BE2C (cell line): ENCODE results near the gene TEDC2.

Experiments
- DNase-seq: peaks from one replicate; pipeline ENCODE4 v3.0.0-alpha.2; 2020
- H3K27me3 ChIP-seq: fragments of 250-450 bp; sonication (Bioruptor Pico); 2 replicates; pipeline ENCODE4 v1.5.1; 2020; ENCODE audit warnings: mild to moderate bottlenecking
- H3K36me3 ChIP-seq: fragments of 250-450 bp; sonication (Bioruptor Pico); 2 replicates; pipeline ENCODE4 v1.5.1; 2020; ENCODE audit warnings: mild to moderate bottlenecking
- H3K4me1 ChIP-seq: fragments of 250-450 bp; sonication (Bioruptor Pico); 2 replicates; pipeline ENCODE4 v1.5.1; 2020
- H3K4me3 ChIP-seq: 2 replicates; pipeline ENCODE4 v1.5.1; 2011; ENCODE audit warnings: low read depth, low read length
- H3K9me3 ChIP-seq: fragments of 250-450 bp; sonication (Bioruptor Pico); 2 replicates; pipeline ENCODE4 v1.5.1; 2020
- TF ChIP-seq, protein P1 (sequence below): IDR thresholded peaks from 2 replicates; pipeline ENCODE4 v1.5.1; 2012; ENCODE audit warnings: mild to moderate bottlenecking, low read depth, low read length

TEDC2 gene

DNA sequence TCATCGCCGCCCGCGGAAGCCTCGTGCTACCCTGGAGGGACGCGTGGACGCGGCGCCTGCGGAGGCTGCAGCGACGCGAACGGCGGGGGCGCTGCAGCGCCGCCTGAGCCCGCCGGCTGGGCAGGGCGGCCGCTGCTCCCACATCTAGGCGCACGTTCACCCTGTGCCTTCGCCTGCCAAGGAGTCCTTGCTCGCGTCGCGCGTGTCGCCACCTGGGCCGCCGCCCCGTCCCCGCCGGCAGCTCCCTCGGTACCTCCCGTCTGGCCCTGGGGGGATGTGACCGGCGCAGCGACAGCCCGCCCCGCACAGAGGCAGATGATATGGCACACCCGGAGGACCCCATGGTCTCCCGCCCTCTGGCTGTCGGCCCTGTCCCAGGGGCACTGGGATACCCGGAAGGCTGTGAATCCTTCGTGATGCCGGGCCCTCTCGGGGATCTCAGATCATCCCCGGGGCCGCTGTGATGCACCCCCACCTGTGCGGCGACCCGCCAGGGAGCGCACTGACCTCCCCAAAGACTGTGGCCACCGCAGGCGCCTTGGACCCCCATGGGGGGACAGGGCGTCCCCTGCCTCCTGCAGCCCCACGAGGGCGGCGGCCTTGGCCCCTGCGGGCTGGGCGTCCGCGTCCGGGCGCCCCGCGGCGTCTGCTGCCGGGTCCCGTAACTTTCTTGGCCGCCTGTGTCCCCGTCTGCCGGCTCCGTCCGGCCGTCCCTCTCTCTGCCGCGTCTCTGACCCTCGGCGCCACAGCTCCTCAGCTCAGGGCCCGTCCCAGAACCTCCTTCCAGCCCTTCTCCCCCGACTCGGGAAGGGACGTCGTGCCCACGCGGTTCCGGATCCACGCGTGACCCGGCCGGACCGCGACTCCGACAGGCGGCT, 14.3 kb downstream of the TEDC2 start:
- Histone ChIP-seq H3K9me3 (no peaks in the 10 kb centered on the region), H3K4me3 (peak overlapping the region; percentile 86), H3K36me3 (0 out of 2 replicates have a peak, but pooled peaks cover 5% of the 10 kb centered on the region), H3K27me3 (no peaks in the 10 kb centered on the region), H3K4me1 (peaks cover 29% of the 10 kb centered on the region)
- DNase-seq = peak; percentile 69
- TF ChIP-seq, protein P1, sequence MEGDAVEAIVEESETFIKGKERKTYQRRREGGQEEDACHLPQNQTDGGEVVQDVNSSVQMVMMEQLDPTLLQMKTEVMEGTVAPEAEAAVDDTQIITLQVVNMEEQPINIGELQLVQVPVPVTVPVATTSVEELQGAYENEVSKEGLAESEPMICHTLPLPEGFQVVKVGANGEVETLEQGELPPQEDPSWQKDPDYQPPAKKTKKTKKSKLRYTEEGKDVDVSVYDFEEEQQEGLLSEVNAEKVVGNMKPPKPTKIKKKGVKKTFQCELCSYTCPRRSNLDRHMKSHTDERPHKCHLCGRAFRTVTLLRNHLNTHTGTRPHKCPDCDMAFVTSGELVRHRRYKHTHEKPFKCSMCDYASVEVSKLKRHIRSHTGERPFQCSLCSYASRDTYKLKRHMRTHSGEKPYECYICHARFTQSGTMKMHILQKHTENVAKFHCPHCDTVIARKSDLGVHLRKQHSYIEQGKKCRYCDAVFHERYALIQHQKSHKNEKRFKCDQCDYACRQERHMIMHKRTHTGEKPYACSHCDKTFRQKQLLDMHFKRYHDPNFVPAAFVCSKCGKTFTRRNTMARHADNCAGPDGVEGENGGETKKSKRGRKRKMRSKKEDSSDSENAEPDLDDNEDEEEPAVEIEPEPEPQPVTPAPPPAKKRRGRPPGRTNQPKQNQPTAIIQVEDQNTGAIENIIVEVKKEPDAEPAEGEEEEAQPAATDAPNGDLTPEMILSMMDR = peak; percentile 18; the same call in 1 of the 2 replicates

DNA sequence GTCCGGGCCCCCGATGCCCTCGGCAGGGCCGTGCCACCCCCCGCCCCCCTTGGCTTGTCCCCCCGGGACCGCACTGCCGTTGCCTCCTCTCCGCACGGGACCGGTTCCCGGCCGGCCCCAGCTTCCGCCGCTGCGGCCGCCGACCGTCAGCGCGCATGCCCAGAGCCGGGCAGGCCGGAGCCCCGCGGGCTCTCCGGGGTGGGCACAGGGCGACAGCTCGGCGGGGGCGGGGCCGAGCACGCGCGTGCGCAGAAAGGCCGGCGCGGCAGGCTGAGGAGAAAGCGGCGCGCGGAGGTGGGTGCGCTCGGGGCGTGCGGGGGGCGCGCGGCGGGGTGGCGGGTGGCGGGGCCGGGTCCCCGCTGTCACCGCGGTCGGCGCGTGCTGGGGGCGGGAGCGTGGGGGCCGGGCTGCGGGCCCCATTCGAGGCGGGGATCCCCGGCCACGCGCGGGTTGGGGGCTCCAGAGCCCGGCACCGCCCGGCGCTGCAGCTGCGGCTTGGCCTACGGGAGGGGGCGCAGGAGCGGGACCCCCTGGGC, 15.0 kb downstream of the TEDC2 start, which contains the start of gene TBC1D24:
TSS of gene TBC1D24 (plus strand) at position 251 of the 536 bp plus-strand sequence. CDS start 21,022 bp downstream, outside the sequence.
- H3K4me1 ChIP-seq = peaks cover 22% of the 10 kb centered on the region
- H3K9me3 ChIP-seq = no peaks in the 10 kb centered on the region
- DNase-seq = peak; percentile 95
- H3K36me3 ChIP-seq = 0 out of 2 replicates have a peak, but pooled peaks cover 5% of the 10 kb centered on the region
- H3K27me3 ChIP-seq = no peaks in the 10 kb centered on the region
- peak within 1 kb of the TSS; percentile 86 for H3K4me3 ChIP-seq
- TF ChIP-seq, protein P1 = no peak

DNA sequence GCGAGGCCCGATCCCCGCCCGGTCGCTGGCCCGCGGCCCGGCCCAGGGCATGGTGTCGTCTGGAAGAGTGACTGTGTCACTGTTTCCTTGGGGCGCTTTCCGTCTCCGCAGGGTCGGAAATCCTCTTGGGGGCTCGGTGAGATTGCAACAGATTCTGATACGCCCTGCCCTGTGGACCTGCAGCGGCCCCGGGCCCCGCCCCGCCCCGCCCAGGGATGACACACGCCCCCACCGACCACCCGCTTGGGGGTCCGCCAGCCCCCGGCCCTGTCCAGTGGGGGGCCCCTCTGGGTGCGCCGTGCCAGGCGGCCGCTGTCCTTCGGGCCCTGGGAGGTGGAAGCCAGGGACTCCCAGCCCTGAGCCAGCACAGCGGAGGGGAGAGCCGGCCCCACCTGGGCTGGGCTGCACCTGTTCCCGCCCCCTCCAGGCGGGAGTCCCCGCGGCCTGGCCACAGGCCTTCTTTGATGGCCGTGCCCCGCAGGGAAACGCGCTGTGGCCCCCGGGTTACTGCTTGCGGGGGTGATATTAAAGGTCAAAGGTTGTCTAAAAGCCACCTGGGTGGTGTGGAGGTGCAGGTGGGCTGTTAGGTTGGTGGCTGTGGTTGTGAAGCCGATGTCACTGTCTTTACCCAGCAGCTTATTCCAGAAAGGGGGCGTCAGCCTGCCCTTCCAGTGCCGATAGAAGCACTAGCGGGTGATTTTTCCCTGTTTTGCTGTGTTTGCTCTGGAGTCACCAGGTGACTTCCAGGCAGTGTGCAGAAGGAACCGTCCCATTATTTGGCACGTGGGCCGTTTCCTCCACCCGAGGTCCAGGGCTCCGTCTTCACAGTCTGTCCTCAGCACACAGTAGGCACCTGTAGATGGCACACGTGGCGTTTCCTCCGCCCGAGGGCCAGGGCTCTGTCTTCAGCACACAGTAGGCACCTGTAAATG, 15.8 kb downstream of the TEDC2 start:
- peak overlapping the region; percentile 65 for H3K4me3 ChIP-seq
- H3K9me3 ChIP-seq = no peaks in the 10 kb centered on the region
- TF ChIP-seq, protein P1 = no peak
- peaks cover 15% of the 10 kb centered on the region for H3K4me1 ChIP-seq
- peaks cover 5% of the 10 kb centered on the region; the same call in 1 of the 2 replicates for H3K36me3 ChIP-seq
- DNase-seq = no peak
- no peaks in the 10 kb centered on the region for H3K27me3 ChIP-seq

DNA sequence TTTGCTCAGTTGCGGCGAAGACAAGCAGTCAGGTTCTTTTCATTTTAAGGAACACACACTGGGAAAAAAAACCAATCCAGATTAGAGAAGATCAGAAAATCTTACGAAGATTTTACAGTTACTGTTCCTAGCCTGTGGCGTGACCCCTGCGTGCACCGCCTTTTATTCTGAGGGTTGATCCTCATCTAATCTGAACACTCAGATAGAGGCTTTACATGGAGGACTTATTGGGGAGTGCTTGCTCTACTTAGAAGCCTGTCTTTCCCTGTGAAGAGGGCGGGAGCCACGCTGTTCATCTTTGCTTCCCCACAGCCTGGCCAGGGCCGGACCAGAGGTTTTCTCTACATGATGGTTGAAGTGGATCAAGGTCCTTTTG, 16.4 kb downstream of the TEDC2 start:
- Histone ChIP-seq H3K9me3 (no peaks in the 10 kb centered on the region), H3K4me3 (peak overlapping the region; percentile 65), H3K36me3 (peaks cover 8% of the 10 kb centered on the region; the same call in 1 of the 2 replicates), H3K4me1 (peaks cover 13% of the 10 kb centered on the region), H3K27me3 (no peaks in the 10 kb centered on the region)
- TF ChIP-seq, protein P1 = no peak
- DNase-seq = no peak

DNA sequence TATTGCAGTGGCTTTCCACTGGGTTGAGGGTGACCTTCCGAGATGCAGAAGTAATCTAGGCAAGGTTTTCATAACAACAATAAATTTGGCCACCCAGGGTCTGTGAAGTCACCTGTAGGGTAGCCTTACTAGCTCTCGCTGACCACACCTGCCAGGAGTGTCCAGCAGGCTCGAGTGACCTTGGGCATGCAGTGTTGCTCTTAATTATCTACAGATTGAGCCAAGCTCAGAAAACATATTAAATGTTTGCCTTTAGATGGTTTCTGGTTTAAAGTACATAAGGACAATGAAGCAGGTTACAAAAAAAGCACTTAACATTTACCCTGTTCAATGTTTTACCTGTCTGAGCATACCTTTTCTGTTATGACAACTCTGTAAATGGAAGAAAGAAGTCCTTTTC, 16.8 kb downstream of the TEDC2 start:
- Histone ChIP-seq H3K36me3 (peaks cover 8% of the 10 kb centered on the region; the same call in 1 of the 2 replicates), H3K4me1 (peaks cover 16% of the 10 kb centered on the region), H3K27me3 (no peaks in the 10 kb centered on the region), H3K4me3 (no peak overlapping the region), H3K9me3 (no peaks in the 10 kb centered on the region)
- TF ChIP-seq, protein P1 = no peak
- DNase-seq = no peak
